SKM-1 treated with dmso at 0.1 percent for 144 hours (cell line): Measurements from ENCODE around the gene M1AP.

Source experiments
- DNase-seq: peaks from one replicate; lab custom pipeline; 2025; ENCODE audit not compliant: unreplicated experiment; lab: John Stamatoyannopoulos, UW

M1AP gene

GRCh38 chr2:74528600-74529356, 119.4 kb downstream of the M1AP start:
- DNase-seq: no peak

DNA sequence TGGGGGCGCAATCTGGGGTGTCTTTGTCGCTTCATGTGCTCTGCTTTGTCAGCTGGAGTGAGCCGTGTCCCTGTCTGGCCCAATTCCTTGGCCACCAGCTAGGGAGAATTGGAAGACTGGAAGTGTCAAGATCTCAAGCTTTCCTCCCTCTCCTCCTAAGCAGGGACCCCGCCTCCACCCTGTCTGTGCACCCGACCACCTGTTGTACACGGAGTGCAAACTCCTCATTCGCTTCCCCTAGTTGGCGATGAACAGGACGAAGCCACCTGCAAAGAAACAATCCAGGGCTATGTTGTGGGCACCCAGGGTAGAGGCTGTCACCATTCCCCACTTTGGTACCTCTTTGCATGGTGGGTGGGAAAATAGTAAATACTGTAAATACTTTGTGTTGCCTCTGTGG, 120.4 kb downstream of the M1AP start:
- DNase-seq: no peak

DNA sequence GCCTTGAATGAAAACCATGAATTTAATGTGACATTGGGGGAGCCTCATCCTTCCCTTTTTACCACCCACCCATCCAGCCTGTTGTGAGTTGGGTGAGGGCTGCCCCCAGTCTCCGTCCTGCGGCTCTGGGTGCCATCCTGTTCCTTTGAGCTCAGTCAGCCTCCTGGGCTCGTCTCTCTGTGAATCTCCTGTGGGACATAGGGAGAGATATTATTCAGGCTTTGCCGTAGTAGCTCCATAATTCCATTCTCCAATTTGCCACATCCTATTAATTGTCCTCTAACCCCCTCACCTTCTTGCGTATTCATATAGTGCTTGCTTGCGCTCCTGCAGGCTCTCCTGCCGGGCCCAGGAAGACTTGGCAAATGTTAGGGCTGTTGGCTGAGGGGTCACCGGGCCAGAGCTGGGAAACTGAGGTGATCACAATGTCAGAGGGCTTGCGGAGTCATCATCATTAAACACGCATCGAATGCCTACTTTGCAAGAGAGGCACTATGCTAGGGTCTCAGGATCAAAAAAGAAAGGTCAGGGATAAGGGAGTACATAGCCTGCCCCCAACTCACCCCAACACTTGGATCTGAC, 121.4 kb downstream of the M1AP start:
- DNase-seq: no peak

- DNase-seq: peak; percentile 54
Measured at GRCh38 chr2:74525717-74526648, 122.1 kb downstream of the M1AP start, which contains the start of gene DQX1. Gene DQX1 (minus strand): TSS chr2:74526231. CDS start chr2:74525729, 502 bp downstream.

DNA sequence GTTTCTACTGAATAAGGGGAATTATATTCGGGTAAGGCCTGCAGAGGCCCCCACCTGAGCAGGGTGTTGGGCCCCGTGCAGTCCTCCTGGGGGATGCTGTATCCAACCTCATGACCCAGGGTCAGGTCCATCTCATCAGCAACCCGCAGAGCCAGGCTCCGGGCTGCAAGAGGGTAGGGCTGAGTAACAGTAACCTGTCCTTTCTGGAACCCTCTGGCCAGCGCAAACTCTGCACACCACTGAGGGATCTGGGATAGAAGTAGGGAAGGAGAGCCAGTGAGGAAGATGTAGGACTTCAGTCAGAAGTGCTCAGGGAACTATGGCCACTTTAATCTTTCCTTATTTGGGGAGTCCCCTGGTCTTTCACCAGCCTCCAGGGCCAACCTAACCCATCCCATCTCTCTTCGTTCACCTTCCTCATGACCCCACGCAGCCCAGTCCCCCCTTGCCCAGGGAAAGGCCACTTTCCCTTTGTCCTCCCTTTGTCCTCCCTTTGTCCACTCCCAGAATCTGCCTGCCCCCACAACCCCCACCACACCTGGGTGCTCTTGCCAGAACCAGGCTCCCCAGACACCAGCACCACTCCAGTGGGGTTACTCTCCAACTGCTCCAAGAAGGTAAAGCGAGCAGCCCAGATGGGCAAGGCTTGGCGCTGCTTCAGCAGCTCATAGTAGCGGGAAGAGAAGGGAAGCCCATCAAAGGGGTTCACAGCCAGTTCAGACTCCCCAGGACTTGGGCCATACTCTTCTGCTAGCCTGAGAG, 123.0 kb downstream of the M1AP start:
- DNase-seq: no peak

DNA sequence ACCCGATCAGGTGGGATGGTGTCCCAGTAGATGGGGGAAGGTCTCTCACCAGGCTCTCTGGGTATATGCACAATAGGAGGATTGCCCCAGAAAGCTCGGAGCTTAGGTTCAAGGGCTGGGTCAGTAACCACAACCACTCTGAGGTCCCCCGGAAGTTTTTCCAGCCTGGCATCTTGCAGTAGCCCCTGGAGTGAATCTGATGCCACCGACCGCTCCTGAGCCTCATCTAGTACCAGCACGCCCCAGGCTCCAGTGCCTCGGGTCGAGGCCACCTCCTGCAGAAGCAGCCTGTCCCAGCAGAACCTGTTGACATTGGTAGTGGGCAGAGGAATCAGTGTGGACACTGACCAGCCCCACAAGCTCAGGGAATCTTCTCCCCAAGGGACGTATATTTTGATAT, 124.1 kb downstream of the M1AP start:
- DNase-seq: no peak

DNA sequence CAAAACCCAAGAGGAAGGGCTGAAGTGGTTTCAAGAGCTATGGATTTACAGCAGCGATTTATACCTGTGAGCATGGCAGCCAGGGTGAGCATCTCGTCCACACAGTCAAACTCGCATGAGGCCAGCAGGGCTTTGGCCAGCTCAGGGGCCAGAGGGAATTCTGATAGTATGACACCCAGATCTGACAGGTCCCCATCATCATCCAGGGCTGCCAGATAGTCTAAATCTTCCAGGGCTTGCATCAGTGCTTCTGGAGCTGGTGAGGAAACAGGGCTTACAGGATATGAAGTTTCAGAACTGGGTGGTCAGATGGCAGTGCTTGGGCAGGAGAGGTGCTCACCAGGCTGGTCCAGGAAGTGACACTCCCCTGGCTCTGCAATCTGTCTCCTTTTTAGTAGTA, 125.6 kb downstream of the M1AP start:
- no peak for DNase-seq

DNA sequence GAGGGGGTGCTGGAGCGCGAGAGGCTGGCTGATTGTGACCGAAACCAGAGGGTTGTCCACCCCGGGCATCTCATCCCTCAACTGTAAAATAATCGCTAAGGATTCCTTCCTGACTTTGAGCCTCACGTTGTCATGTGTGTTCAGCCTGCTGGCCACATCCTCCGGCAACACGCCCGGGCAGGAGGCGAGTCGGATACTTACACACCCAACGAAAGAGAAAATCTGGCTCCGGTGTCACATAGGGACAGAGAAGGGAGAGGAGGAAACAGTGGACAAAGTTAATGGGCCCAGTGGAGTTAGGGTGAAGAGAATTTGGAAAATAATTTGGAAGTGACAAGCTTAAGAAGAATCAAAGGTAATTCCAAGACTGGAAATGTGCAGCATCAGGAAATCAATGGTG, 131.5 kb downstream of the M1AP start:
- DNase-seq: no peak

DNA sequence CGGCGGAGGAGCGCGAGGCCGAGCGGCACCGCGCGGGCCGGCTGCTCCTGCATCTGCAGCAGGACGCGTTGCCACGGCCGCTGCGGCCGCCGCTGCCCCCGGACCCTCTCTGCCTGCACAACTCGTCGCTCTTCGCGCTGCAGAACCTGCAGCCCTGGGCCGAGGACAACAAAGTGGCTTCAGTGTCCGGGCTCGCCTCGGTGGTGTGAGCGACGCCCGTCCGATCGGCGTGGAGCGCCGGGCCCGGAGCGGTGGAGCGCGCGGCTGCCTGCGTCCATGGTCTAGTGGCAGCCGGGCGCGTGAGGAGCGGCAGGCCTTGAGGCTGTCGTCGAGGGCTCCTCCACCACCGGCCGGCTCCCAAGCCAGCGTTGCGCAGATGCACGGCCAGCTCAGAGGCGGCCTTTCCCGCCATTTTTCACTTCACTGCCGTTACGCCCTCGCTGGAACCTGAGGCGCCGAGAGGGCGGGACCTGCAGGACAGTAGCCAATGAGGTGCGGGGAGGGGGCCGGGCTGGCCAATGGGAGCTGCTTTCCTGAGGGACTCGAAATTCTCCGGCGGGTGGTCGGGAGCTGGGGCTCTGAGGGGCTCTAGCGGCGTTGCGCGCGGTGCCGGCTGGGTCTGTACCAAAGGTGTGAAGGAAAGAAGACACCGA, 132.0 kb downstream of the M1AP start:
- DNase-seq: no peak

- no peak for DNase-seq
Measured at GRCh38 chr2:74515271-74515980, 132.7 kb downstream of the M1AP start.

- no peak for DNase-seq
Measured at GRCh38 chr2:74514368-74515270, 133.5 kb downstream of the M1AP start, which contains the start of gene TLX2. Gene TLX2 (plus strand): TSS chr2:74514450. CDS start chr2:74514807, 357 bp downstream.

DNA sequence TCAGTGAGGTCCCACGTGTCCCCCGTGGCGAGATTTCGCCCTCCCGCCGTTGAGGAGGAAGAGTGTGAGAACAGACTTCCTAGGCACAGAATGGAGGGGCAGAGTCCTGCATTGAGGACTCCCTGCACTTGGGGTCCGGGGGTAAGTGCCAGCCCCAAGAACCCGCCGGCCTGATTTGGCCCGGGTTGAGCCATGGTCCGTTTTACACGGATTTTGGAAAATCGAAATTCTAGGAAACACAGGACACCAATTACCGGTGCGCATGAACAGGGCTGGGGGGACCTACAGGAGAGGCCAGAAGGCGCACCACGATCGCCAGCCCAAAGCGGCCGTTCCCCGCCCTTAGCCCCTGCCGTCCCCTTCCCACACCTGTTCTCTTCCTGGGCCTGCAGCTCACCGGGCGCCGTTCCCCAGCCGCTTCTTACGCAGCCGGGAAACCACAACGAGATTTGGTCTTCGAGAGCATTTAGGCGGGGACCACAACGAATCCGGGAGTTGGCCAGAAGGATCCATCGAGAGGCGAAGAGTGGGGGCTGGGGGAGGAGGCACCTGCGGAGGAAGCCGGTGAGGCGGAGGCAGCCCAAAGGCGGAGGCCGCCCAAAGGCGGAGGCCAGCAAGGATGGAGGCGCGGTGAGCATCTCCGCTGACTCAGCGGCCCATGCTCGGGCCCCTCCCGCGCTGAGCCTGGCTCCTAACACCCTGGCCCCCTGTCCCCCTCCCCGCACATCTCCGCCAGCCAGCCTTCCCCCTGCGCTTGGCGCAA, 134.3 kb downstream of the M1AP start:
- DNase-seq: no peak

- no peak for DNase-seq
Measured at GRCh38 chr2:74512744-74513604, 135.2 kb downstream of the M1AP start.

DNA sequence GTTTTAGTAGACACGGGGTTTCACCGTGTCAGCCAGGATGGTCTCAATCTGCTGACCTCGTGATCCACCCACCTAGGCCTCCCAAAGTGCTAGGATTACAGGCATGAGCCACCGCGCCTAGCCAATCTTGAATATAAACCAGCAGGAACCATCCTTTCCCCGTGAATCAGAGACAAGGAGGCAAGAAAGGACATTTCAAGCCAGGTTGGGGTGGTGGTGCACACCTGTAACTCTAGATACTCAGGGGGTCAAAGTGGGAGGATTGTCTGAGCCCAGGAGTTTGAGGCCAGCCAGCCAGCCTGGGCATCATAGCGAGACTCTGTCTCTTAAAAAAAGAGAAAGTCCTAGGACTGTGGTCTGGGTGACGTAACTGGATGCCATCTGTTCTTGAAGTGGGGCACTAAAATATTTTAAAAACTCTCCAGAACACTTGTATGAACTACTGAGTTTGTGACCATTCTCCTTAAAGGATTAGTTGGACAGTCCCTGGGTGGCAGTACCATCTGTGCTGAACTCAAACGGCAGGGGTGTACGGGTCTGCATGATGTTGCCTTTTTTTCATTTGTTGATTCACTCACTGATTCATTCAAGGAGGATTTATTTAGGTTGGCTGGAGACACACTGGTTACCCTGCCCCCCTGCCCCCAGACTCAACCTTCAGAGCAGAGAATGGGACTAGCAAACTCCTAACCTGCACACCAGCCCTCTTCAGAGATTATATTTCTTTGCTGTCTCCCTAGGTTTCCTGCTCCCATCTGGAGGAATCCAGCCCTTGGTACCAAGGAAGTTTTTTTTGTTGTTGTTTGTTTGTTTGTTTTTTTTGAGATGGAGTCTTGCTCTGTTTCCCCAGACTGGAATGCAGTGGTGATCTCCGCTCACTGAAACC, 136.8 kb downstream of the M1AP start:
- no peak for DNase-seq

- no peak for DNase-seq
Measured at GRCh38 chr2:74510272-74510671, 137.9 kb downstream of the M1AP start.

DNA sequence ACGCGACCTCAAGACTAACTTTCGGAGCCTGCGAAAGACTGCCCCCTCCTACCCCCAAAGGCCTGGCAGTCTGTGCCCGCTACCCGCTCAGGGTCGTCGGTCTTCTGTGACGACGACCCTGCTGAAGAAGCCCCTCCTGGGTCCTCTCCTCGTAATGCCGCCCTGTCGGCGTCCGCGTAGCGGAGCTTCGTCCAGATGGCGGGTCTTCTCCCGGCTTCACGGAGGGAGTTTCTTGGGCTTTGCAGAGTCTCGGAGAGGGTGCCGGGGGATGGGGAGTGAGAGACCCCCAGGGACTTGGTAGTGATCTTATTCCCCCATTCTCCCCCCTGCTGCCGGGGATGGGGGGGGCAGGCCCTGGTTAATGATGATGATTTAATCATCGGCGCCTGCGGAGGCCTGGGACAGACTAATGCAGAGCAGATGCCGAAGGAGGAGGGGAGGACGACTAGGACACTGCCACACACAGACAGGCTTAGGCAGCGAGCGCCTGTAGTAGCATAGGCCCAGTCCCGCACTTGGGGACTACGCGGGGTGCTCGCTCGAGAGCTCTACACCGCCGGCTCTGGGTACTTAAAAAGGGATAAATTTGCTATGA, 140.1 kb downstream of the M1AP start:
- DNase-seq: no peak
